Gastroesophageal sphincter (tissue), 3 donors: ENCODE data around the gene BOC.

Experiments
- EP300 ChIP-seq: sonication (generic); formaldehyde crosslinking; IDR thresholded peaks from one replicate; pipeline ENCODE4 v1.6.1; 2017; ENCODE audit warnings: antibody characterized with exemption, mild to moderate bottlenecking
- POLR2A ChIP-seq, 2 donors: fragments of 450-650 bp; IDR thresholded peaks; one replicate each; pipeline ENCODE4 v1.6.1; 2017; ENCODE audit warnings: antibody characterized with exemption in 2 of 2, mild to moderate bottlenecking in 2 of 2, moderate library complexity in 1 of 2
- TF ChIP-seq, protein P1 (sequence below), 4 experiments: fragments of 200-600 bp in 2 of 4; fragments of 450-650 bp in 2 of 4; sonication (generic) in 1 of 4; IDR thresholded peaks; one replicate each; pipeline ENCODE4 v1.5.1; 2017 to 2019; ENCODE audit warnings: antibody characterized with exemption in 4 of 4, mild to moderate bottlenecking in 2 of 4, moderate library complexity in 2 of 4

DNA sequence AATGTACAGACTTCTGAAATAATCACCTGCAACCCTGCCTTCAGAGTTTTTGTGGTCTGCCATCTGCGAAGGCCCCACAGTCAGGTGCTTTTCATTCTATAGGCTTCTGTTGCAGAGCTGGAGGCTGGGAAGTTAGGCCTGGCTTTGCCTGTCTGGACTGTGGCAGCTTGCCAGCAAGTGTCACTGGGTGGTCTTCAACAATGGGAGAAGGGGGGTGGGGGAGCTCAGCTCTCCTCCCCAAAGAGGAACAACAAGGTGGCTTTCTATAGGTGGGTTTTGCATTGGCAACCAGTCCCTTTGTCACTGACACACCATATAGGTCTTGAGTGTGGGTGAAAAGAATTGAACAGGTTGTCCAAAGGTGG, 7.3 kb downstream of the BOC start:
- TF ChIP-seq, protein P1, sequence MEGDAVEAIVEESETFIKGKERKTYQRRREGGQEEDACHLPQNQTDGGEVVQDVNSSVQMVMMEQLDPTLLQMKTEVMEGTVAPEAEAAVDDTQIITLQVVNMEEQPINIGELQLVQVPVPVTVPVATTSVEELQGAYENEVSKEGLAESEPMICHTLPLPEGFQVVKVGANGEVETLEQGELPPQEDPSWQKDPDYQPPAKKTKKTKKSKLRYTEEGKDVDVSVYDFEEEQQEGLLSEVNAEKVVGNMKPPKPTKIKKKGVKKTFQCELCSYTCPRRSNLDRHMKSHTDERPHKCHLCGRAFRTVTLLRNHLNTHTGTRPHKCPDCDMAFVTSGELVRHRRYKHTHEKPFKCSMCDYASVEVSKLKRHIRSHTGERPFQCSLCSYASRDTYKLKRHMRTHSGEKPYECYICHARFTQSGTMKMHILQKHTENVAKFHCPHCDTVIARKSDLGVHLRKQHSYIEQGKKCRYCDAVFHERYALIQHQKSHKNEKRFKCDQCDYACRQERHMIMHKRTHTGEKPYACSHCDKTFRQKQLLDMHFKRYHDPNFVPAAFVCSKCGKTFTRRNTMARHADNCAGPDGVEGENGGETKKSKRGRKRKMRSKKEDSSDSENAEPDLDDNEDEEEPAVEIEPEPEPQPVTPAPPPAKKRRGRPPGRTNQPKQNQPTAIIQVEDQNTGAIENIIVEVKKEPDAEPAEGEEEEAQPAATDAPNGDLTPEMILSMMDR (IDR thresholded peaks at IDR 0.05) = no peak
- no peak for TF ChIP-seq POLR2A (IDR thresholded peaks at IDR 0.05)
- TF ChIP-seq EP300 = no peak
